ENCODE measurements around the gene CYTH4. TPM values are rescaled to one million over a fixed set of nuclear protein-coding genes. Genes with fewer than 3 reads are reported as not detected.

The CYTH4 gene
- total RNA-seq, 2 experiments from 2014 or later = 16.3 to 16.4 TPM

DNA sequence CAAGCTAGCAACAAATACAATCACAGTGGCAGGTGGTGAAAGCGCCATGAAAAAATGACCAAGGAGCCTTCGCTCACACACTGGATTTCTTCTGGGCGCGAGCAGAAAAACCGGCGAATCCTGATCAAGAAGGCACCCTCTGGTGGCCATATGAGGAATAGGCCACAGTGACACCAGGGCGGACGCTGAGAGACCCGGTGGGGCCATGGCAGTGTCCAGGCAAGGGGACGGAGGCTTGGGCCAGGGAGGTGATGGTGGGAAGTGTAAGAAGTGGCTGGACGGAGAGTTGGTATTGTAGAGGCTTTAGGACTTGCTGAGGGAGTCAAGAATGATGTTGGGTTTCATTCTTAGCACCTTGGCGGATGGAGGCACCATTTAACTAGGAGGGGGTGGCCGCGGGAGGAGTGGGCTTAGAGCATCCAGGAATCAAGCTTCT lies 21.4 kb upstream of the CYTH4 start:
- ChIA-PET POLR2A (interaction anchor here (0.5 to 1.0 kb wide), 3 partner anchors 17 to 181 kb away, joined by 3 to 4 read pairs (median 3); partner anchors contain the start of gene RAC2), CTCF (interaction anchor here (0.8 to 3.8 kb wide), 24 partner anchors 9 to 205 kb away, joined by 3 to 48 read pairs (median 4); partner anchors contain the start of genes ELFN2 and RAC2)

DNA sequence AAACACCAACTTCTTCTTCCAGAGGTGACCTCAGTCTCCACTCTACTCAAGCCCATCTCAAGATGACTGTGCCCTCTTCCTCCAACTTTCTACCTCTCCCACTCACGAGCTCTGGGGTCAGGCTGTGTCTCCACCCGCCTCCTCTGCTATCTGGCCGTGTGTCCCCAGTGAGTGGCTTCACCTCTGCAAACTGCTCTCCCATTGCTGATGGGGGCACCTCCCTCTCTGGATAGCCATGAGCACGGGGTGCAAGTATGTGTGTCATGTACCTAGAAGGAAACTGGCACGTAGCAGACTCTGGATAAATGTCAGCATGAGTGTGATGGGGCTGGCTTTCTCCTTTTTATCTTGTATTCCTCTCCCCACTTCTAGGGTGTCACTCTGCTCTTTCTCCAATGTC lies 20.0 kb upstream of the CYTH4 start:
- POLR2A ChIA-PET = interaction anchor here (0.6 kb wide), 1 partner anchor 20 kb away, joined by 4 read pairs; the partner anchor contains the start of gene CYTH4

DNA sequence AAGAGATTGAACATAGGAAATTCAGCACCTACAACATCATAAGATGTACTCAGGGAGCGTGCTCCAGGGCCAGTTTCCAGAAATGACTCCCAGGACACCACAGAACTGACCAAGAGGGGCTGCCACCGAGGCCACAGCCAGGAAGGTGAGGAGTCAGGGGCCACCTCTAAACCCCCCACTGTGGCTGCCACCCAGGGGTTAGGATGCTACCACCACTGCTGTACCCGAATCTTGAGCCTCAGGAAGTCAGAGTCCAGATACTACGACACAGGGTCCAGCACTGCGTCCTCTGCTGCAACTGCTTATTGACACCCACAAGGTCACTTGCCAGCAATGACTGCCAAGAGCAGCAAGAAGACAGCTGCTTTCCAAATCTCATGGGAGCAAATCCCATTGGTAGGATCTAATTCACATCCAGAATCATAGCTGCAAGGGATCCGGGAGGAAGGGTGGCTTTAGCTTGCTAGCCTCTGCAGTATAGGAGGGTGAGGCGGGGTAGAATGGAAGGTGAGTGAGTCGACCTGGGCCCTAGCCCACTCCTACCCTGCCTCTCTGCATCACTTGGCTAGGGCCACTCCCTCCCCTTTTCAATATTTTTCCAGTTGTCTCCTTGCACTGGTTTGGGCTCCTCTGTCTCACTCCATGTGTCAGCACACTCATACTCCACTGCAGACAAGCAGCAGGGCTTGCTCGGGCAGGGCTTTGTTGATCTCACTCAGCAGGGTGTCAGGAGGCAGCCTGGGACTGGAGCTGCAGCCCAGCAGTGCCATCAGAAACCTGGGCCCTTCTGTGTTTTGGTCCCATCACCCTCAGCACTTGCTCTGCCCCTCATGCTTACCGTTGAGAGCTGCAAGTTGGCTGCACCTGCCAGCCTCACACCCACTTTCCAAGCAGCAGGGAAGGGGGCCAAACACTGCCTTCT lies 18.1 kb upstream of the CYTH4 start:
- POLR2A ChIA-PET = no interaction called here
- CTCF ChIA-PET = interaction anchor here (0.6 to 1.3 kb wide), 5 partner anchors 42 to 222 kb away, joined by 3 to 4 read pairs (median 3); no protein-coding TSS in a partner anchor

More for the DNA sequence above, 20.0 kb upstream of the CYTH4 start:
- CTCF ChIA-PET = interaction anchor here (0.7 to 2.7 kb wide), 5 partner anchors 13 to 227 kb away, joined by 3 to 9 read pairs (median 3); no protein-coding TSS in a partner anchor

DNA sequence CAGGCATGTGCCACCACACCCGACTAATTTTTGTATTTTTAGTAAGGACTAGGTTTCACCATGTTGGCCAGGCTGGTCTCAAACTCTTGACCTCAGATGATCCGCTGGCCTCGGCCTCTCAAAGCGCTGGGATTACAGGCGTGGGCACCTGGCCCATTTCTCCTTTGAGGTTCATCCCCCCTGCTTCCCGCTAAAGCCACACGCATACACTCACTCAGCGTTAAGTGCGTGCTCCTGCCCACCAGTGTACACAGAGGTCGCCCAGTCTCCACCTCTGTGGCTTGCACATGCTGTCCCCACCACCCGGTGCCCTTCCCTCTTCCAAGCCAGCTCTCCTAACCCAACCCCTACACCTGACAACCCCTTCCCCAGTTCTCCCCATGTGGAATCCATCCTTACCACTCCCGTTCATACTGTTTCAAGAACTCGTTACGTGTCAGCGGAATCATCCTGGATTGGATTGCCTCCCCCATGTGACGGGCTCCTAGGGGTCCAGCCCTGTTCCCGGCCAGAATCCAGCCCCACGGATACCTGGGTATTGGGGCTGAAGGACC lies 15.7 kb upstream of the CYTH4 start:
- POLR2A ChIA-PET = no interaction called here

DNA sequence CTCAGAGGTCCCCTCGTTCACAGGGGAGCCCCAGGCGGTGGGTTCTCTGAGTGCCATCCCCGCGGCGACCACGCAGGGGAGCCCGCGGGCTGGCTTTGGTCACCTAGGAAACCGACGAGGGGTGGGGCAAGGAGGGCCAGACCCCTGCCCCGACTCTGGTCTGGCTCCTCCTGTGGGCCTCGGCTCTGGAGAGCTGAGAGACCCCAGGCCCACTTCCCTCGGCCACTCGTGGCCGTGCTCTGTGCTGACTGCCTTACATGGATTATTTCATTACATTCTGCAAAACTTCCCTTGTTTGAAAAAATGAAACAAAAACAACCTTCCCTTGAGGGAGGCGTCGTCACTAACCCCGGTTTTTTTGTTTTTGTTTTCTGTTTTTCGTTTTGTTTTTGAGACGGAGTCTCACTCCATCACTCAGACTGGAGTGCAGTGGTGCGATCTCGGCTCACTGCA lies 15.1 kb upstream of the CYTH4 start:
- POLR2A ChIA-PET = no interaction called here
- CTCF ChIA-PET = interaction anchor here (0.8 to 1.9 kb wide), 11 partner anchors 11 to 325 kb away, joined by 3 to 8 read pairs (median 3); no protein-coding TSS in a partner anchor

More for the DNA sequence above, 15.7 kb upstream of the CYTH4 start:
- CTCF ChIA-PET = interaction anchor here (1.0 to 1.9 kb wide), 7 partner anchors 12 to 165 kb away, joined by 3 to 8 read pairs (median 4); no protein-coding TSS in a partner anchor

DNA sequence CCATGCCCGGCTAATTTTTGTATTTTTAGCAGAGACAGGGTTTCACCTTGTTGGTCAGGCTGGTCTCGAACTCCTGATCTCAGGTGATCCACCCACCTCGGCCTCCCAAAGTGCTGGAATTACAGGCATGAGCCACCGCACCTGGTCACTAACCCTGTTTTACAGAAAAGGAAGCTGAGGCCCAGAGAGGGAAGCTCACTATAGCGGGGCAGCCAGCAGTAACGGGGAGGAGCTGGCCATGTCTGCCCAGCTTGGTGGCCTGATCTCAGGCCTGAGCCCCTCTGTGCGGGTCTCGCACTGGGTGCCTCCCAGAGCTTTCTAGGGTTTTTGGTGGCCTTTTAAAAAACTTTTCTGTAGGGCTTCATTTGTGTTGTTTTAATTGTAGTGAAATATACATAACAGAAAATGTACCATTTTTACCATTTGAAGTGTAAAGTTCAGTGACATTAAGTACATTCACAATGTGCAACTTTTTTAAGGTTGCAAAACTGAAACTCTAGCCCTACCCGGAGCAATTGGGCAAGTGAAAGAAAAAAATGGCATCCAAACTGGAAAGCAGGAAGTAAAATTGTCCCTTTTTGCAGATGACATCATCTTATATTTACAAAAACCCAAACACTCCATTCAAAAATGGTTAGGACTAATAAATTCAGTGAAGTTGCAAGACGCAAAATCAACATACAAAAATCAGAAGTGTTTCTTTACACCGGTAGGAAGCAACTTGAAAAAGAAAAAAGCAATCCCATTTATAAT lies 14.5 kb upstream of the CYTH4 start:
- POLR2A ChIA-PET = no interaction called here
- CTCF ChIA-PET = interaction anchor here (0.8 to 1.9 kb wide), 11 partner anchors 10 to 324 kb away, joined by 3 to 8 read pairs (median 3); no protein-coding TSS in a partner anchor

DNA sequence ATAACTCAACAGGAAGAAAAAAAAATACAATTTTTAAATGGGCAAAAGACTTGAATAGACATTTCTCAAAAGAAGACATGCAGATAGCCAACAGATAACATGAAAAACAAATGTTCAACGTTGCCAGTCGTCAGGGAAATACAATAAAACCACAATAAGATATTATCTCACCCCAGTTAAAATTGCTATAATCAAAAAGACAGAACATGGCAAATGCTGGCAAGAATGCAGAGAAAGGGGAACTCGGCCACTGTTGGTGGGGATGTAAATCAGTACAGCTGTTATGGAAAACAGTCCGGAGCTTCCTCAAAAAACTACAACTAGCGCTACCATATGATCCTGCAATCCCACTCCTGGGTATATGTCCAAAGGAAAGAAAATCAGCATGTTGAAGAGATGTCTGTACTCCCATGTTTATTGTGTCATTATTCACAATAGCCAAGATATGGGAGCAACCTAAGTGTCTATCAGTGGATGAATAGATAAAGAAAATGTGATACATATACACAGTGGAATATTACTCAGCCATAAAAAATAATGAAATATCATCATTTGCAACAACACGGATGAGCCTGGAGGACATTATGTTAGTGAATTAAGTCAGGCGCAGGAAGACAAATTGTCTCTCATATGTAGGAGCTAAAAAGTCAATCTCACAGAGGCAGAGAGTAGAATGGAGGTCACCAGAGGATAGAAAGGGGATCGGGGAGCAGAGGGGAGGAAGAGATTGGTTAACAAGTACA lies 12.2 kb upstream of the CYTH4 start:
- ChIA-PET CTCF (interaction anchor here (1.0 to 1.7 kb wide), 3 partner anchors 9 to 158 kb away, joined by 4 to 6 read pairs (median 5); no protein-coding TSS in a partner anchor), POLR2A (no interaction called here)

DNA sequence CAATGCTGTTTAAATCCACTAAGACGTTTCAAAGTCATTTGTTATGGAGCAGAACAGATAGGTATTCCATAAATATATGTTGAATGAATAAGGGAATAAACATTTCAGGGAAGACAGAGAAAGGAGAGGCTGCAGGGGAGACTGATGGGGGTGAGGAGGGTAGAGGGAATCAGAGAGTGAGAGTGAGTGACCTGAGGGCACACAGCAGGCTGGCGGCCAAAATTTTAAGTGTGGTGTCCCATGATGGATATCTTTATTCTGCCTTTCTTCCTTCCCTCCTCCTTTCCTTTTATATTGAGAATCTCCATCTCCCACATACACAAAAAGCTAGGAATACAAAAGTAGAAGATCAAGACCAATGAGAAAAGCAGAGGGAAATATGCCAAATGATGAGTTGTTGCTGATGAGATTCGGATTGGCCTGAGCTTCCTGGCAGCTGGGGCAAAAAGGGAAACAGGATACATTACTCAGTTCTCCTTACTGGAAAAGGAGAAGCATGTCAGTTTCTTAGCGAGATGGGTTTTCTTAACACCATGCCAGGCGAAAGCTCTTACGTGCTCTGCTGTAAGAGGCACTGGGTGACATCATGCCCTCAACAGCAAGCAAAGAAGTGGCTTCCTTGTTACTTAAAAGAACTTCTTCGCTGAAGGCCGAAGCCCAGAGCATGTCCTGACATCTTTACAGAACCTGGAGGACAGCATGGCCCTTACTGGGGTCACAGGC lies 11.2 kb upstream of the CYTH4 start:
- POLR2A ChIA-PET = no interaction called here
- CTCF ChIA-PET = interaction anchor here (0.8 to 2.3 kb wide), 7 partner anchors 8 to 157 kb away, joined by 3 to 9 read pairs (median 4); partner anchors contain the start of gene CYTH4

DNA sequence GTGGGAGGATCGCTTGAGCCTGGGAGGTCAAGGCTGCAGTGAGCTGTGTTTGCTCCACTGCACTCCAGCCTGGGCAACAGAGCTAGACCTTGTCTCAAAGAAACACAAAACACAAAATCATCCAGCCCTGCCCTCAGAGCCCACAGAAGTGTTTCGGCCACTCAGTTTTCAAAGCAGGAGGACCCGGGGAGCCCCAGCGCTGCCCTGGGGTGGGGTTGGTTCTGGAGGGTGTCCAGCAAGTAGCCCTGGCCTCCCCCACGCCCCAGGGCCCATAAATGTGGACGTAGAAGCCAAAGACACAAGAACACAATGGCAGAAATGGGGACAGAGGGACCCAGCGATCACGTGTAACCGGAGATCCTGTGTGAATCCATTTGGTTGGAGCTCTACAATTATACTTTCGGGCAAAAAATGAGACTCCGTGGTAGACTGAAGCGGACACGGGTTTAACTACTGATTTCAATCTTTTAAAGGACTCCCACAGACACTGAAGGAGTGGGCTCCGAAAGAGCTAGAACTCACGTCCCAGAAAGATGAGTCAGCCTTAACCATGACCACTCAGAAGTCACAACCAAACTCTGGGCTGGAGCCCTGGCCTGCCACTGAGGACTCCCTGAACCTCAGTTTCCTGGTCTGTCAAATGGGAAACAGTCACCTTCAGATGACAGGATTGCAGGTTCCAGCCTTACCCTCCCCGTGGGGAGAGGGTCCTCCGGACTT lies 9.0 kb upstream of the CYTH4 start:
- ChIA-PET CTCF (interaction anchor here (1.9 to 2.3 kb wide), 2 partner anchors 10 to 13 kb away, joined by 7 to 9 read pairs; partner anchors contain the start of gene CYTH4), POLR2A (no interaction called here)

DNA sequence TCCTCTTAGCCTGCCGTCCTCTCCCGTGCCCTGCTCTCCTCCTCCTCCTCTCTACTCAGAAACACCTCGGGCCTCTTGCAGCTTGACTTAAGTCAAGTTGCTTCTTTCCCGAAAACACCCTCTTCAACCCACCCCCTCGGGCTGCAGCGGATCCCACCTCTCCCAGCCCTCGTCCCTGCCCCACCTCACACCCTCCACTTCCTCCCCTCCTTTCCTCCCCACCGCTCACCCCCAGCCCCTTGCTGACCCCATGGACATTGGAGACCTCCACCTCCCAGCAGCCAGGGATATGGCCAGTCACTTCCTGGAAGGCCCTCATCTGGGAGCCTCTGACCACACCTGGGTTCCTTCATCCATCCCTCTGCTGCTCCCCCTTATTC lies 8.5 kb upstream of the CYTH4 start:
- POLR2A ChIA-PET = no interaction called here

DNA sequence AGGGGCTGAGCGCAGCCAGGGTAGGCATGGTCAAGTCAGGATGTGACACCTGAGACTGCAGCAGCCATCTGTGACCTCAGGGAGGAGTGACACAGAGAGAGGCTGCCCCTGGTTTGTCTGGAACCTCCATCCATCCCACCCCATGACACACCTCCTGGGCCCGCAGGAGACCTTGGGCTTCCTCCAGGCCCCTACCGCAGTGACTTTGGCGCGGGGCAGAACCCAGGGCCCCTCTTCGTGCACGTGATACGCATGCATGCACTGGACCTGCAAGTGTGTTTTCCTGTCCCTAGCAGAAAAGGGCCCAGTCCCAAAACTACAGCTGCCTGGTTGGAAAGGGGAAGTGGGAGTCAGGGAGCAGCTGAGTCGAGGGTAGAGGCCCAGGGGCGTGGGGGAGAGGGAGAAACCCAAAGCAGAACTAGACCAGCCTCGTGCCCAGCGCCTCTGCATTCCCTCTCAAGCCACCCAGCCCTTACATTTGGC lies 7.9 kb upstream of the CYTH4 start:
- CTCF ChIA-PET = interaction anchor here (0.6 to 1.4 kb wide), 2 partner anchors 25 to 74 kb away, joined by 3 read pairs; no protein-coding TSS in a partner anchor
- POLR2A ChIA-PET = no interaction called here

More for the DNA sequence above, 8.5 kb upstream of the CYTH4 start:
- CTCF ChIA-PET = interaction anchor here (0.6 to 1.9 kb wide), 2 partner anchors 9 to 73 kb away, joined by 3 to 7 read pairs; partner anchors contain the start of gene CYTH4

DNA sequence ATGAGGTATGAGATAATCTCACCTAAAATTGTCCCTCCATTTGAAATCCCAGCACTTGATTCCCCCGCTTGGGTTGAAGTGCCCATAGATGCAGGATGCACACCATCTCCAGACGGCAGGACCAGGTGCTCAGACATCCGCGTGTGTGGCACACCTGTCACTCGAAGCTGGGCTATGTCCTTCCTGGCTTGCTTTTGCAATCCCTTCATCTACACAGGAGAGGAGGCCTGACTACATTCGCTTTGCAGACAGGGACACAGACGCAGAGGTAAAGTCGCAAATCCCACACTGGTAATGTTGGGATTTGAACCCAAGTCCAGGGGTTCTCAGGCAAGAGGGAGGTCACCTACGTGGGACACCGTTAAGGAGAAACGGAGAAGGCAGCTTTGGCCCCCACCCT lies 7.2 kb upstream of the CYTH4 start:
- POLR2A ChIA-PET = interaction anchor here (0.6 to 1.0 kb wide), 2 partner anchors 29 to 35 kb away, joined by 3 read pairs; no protein-coding TSS in a partner anchor
- CTCF ChIA-PET = interaction anchor here (1.1 to 1.4 kb wide), 2 partner anchors 16 to 24 kb away, joined by 3 read pairs; no protein-coding TSS in a partner anchor

DNA sequence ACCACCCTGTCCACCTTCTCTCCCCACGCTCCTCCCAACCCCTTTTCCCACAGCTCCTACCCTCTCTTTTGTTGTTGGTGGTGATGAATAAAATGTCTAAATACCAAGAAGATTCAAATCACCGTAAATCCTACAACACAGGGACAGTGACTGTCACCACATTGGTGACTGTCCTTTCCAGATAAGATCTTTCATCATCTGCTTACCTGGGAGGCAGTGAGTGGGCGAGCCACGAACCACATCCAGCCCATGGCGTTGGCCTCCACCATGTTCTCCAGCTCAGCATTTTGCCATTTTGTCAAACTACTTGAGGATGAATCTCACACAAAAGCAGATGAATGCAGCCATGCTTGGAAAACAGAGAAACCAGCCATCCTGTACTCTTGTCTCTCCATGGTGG lies 6.7 kb upstream of the CYTH4 start:
- CTCF ChIA-PET = interaction anchor here (1.1 to 1.4 kb wide), 2 partner anchors 16 to 24 kb away, joined by 3 read pairs; no protein-coding TSS in a partner anchor
- POLR2A ChIA-PET = interaction anchor here (0.6 to 1.0 kb wide), 2 partner anchors 28 to 34 kb away, joined by 3 read pairs; no protein-coding TSS in a partner anchor

DNA sequence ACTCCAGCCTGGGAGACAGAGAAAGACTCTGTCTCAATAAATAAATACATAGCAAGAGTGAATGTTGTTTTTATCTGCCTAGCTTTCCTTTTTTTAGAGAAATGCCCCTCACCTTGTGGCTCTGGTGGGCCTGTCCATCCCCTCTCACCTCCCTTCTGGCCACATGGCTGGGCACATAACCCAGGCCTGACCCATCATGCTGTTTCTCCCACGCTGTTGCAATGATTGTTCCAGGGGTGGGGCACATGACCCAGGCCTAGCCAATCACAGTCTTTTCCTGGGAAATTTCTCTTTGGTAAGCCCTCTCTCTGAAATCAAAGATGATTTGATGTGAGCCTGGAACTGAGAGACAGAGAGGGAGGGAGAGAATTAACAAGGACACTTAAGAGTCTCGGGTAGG lies 5.5 kb upstream of the CYTH4 start:
- ChIA-PET POLR2A (no interaction called here), CTCF (no interaction called here)

DNA sequence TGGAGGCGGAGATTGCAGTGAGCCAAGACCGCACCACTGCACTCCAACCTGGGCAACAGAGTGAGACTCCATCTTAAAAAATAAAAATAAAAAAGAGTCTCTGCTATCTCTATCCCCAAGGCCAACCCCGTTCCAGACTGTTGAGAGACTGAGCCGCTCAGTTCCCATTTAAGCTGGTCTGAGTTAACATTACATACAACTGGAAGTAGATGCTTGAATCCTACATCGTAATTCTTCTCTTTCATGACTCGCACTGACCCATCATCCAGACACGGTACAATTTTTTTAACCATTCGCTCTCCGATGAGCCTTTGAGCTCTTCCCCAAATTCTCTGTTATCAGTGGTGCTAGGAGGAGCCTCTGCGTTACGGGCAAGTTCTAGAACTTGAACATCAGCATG lies 4.9 kb upstream of the CYTH4 start:
- CTCF ChIA-PET = interaction anchor here (0.7 to 2.1 kb wide), 2 partner anchors 10 to 77 kb away, joined by 3 to 8 read pairs; no protein-coding TSS in a partner anchor
- POLR2A ChIA-PET = interaction anchor here (0.6 to 0.8 kb wide), 2 partner anchors 28 to 44 kb away, joined by 3 to 4 read pairs; no protein-coding TSS in a partner anchor

DNA sequence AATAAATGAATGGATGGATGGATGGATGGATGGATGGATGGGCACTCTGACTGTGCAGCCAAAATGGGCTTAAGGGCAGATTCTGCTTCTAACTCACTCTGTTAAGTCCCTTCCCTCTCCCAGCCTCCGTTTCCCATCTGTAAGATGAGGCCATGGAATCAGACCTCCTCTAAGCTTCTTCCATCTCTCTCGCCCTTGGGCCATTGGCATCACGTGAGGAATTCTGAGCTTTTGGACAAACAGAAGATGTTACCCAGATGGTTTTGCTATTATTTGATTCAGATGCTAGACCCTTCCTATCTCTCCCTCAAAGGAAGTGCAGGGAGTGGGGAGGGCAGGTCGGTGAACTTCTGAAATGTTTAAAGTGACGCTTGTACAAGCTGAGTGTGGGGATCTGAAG lies 4.0 kb upstream of the CYTH4 start:
- ChIA-PET POLR2A (no interaction called here), CTCF (interaction anchor here (2.1 kb wide), 1 partner anchor 11 kb away, joined by 8 read pairs; no protein-coding TSS in a partner anchor)
